ENCODE results near the gene FAF1. TPM values are rescaled to one million over a fixed set of nuclear protein-coding genes. Genes with fewer than 3 reads are reported as not detected.

FAF1 gene
- total and polyA plus RNA-seq, 8 donors = 20.1 to 144 (median 27.4) TPM

DNA sequence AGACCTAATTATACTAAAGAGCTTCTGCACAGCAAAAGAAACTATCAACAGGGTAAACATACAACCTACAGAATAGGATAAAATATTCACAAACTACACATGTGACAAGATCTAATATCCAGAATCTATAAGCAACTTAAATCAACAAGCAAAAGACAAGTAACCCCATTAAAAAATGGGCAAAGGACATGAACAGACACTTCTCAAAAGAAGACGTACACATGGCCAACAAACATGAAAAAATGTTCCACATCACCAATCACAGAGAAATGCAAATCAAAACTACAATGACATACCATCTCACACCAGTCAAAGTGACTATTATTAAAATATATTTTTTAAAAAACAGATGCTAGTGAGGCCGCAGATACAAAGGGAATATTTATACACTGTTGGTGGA is 99.8 kb downstream of the FAF1 start:
- intact Hi-C loops (cut with DNase I; ENCODE audit: low total_unique reads) = no loop called here
- Histone ChIP-seq H3K9me3 (peaks cover 0 to 20% (median 8%) of the 10 kb centered on the region in 4 donors), H3K4me1 (no peaks in the 10 kb centered on the region), H3K36me3 (no peaks in the 10 kb centered on the region), H3K4me3 (no peak overlapping the region), H3K27ac (no peak overlapping the region), H3K27me3 (no peaks in the 10 kb centered on the region)
- TF ChIP-seq, protein P1, sequence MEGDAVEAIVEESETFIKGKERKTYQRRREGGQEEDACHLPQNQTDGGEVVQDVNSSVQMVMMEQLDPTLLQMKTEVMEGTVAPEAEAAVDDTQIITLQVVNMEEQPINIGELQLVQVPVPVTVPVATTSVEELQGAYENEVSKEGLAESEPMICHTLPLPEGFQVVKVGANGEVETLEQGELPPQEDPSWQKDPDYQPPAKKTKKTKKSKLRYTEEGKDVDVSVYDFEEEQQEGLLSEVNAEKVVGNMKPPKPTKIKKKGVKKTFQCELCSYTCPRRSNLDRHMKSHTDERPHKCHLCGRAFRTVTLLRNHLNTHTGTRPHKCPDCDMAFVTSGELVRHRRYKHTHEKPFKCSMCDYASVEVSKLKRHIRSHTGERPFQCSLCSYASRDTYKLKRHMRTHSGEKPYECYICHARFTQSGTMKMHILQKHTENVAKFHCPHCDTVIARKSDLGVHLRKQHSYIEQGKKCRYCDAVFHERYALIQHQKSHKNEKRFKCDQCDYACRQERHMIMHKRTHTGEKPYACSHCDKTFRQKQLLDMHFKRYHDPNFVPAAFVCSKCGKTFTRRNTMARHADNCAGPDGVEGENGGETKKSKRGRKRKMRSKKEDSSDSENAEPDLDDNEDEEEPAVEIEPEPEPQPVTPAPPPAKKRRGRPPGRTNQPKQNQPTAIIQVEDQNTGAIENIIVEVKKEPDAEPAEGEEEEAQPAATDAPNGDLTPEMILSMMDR (IDR thresholded peaks at IDR 0.05) = no peak
- TF ChIP-seq EP300 (IDR thresholded peaks at IDR 0.05) (no peak), POLR2A (IDR thresholded peaks at IDR 0.05) (no peak), POLR2AphosphoS5 (IDR thresholded peaks at IDR 0.05) (no peak)
- WGBS, 5 donors = 94 to 100% (median 97%) methylated on average over 2 of the region's 2 CpGs
- no peak for DNase-seq

DNA sequence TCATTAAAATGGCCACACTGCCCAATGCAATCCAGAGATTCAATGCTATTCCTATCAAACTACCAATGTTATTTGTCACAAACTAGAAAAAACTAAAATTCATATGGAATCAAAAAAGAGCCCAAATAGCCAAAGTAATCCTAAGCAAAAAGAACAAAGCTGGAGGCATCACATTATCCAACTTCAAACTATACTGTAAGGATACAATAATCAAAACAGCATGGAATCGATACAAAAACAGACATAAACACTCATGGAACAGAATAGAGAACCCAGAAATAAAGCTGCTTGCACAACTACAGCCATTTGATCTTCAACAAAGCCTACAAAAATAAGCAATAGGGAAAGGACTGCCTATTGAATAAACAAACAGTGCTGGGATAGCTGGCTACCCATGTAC is 100.4 kb downstream of the FAF1 start:
- peaks cover 0 to 20% (median 8%) of the 10 kb centered on the region in 4 donors for H3K9me3 ChIP-seq
- H3K4me3 ChIP-seq = no peak overlapping the region
- no peaks in the 10 kb centered on the region for H3K27me3 ChIP-seq
- WGBS, 5 donors = 97 to 100% (median 97%) methylated on average over 1 of the region's 1 CpG
- no peaks in the 10 kb centered on the region for H3K36me3 ChIP-seq
- no peak overlapping the region for H3K27ac ChIP-seq
- intact Hi-C loops (cut with DNase I; ENCODE audit: low total_unique reads) = no loop called here
- H3K4me1 ChIP-seq = no peaks in the 10 kb centered on the region
- no peak for DNase-seq
- TF ChIP-seq POLR2AphosphoS5 (IDR thresholded peaks at IDR 0.05) = no peak
- TF ChIP-seq EP300 (IDR thresholded peaks at IDR 0.05) = no peak
- no peak for TF ChIP-seq POLR2A (IDR thresholded peaks at IDR 0.05)
- TF ChIP-seq, protein P1 (IDR thresholded peaks at IDR 0.05) = no peak

DNA sequence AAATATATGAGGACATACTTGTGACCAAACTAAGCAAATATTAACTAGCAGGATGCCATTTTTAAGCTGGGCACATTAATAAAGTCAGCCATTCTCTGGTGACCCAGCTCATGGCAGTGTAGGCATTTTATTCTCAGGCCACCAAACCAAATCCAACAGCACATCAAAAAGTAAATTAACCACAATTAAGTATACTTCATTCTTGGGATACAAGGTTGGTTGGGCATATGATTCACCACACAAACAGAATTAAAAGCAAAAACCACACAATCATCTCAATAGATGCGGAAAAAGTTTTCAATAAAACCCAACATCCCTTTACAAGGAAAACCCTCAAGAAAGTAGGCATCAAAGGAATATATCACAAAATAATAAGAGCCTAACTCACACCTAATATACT is 101.3 kb downstream of the FAF1 start:
- intact Hi-C loops (cut with DNase I; ENCODE audit: low total_unique reads) = no loop called here
- no peak for DNase-seq
- TF ChIP-seq EP300 (IDR thresholded peaks at IDR 0.05) (no peak), POLR2A (IDR thresholded peaks at IDR 0.05) (no peak), POLR2AphosphoS5 (IDR thresholded peaks at IDR 0.05) (no peak)
- TF ChIP-seq, protein P1 (IDR thresholded peaks at IDR 0.05) = no peak
- H3K9me3 ChIP-seq = peaks cover 0 to 20% (median 8%) of the 10 kb centered on the region in 4 donors
- no peak overlapping the region for H3K4me3 ChIP-seq
- no peaks in the 10 kb centered on the region for H3K36me3 ChIP-seq
- H3K27ac ChIP-seq = no peak overlapping the region
- WGBS, 5 donors = 95 to 100% (median 97%) methylated on average over 1 of the region's 1 CpG
- H3K4me1 ChIP-seq = no peaks in the 10 kb centered on the region
- H3K27me3 ChIP-seq = no peaks in the 10 kb centered on the region

DNA sequence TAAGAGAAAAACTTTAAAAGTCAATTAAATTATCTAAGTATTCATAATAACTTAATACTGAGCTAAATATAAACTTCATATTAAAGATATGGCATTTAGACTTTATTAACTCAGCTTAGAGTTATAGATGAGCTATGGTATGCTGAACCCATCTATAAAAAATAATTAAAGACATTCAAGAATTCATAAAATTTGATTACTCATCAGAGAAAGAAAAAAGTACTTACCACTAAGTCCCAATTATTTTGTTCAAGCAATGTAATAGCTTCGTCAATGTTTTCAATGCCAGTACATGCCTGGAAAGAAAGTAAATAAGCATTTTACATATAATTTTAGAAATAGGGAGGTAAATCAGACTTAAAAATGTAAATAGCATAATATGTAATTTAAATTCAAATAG is 102.4 kb downstream of the FAF1 start:
- intact Hi-C loops (cut with DNase I; ENCODE audit: low total_unique reads) = no loop called here

More for the DNA sequence above, 102.4 kb downstream of the FAF1 start:
- Histone ChIP-seq H3K36me3 (no peaks in the 10 kb centered on the region), H3K27me3 (no peaks in the 10 kb centered on the region), H3K9me3 (peaks cover 0 to 17% (median 5%) of the 10 kb centered on the region in 4 donors), H3K4me1 (peaks cover 0 to 9% (median 4%) of the 10 kb centered on the region in 4 donors), H3K4me3 (no peak overlapping the region), H3K27ac (no peak overlapping the region)
- no peak for TF ChIP-seq POLR2AphosphoS5 (IDR thresholded peaks at IDR 0.05)
- no peak for TF ChIP-seq POLR2A (IDR thresholded peaks at IDR 0.05)
- TF ChIP-seq, protein P1 (IDR thresholded peaks at IDR 0.05) = no peak
- TF ChIP-seq EP300 (IDR thresholded peaks at IDR 0.05) = no peak
- DNase-seq = no peak
- 92 to 98% (median 95%) methylated on average over 1 of the region's 1 CpG for WGBS, 5 donors
